NCI-H2227 (cell line): ENCODE measurements around the gene KISS1R.

Experiments used
- DNase-seq: peaks from one replicate; lab custom pipeline; 2025; ENCODE audit not compliant: unreplicated experiment; lab: John Stamatoyannopoulos, UW

Gene KISS1R

DNA sequence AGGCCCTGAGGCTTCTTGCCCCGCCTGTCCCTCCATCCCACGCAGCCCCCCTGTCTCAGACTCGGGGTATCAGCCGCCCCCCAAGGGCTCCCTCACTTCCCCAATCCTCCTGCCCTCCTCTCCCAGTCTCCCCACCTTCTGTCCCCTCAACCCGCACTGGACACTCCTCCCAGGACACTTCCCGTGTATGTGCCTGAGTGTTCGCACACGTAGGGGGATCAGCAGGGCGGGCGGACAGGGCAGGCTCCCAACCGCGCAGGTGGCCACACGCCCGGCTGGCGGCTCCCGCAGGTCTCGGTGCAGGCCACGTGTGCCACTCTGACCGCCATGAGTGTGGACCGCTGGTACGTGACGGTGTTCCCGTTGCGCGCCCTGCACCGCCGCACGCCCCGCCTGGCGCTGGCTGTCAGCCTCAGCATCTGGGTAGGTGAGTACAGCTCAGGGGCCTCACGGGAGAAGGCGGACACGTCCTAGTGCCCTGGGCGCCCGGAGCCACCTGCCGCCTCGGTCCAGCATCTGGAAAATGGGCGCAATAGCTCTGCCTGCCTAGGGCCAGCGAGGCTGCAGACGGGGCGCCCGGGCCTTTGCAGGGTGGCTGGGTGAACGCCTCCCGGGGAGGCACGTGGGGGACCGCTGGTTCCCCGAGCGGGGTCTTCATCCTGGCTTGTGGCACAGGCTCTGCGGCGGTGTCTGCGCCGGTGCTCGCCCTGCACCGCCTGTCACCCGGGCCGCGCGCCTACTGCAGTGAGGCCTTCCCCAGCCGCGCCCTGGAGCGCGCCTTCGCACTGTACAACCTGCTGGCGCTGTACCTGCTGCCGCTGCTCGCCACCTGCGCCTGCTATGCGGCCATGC lies 2.3 kb downstream of the KISS1R start:
- DNase-seq: no peak

DNA sequence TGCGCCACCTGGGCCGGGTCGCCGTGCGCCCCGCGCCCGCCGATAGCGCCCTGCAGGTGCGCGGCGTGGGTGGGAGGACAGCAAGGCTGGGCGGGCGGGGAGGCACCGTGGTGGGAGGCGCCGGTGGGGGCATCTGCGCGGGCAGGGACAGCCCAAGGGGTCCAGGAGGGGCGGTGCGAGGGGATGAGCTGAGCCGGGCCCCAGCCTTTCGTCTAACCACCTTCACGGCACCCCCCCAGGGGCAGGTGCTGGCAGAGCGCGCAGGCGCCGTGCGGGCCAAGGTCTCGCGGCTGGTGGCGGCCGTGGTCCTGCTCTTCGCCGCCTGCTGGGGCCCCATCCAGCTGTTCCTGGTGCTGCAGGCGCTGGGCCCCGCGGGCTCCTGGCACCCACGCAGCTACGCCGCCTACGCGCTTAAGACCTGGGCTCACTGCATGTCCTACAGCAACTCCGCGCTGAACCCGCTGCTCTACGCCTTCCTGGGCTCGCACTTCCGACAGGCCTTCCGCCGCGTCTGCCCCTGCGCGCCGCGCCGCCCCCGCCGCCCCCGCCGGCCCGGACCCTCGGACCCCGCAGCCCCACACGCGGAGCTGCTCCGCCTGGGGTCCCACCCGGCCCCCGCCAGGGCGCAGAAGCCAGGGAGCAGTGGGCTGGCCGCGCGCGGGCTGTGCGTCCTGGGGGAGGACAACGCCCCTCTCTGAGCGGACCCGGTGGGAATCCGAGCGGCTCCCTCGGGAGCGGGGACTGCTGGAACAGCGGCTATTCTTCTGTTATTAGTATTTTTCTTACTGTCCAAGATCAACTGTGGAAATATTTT lies 3.1 kb downstream of the KISS1R start:
- no peak for DNase-seq

DNA sequence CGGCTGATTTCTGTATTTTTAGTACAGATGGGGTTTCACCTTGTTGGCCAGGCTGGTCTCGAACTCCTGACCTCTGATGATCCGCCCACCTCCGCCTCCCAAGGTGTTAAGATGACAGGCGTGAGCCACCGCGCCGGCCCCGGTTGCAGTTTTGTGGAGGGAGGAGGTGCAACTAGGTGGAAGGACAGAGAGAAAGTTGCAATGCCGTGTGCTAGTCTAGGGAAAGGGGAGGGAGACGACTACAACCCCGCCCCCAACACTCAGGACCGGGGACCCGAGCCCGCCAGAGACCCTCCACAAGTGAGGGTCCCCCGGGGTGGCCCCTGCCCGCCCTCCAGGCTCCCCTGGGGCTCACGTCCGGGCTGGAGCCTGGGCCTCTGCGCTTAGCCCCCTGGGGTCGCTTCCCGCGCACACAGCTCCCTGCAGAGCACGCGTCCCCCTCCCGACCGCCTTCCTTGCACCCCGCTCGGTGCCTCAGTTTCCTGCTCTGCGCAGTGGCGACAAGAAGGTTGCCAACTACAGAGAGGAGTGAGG lies 7.5 kb downstream of the KISS1R start:
- no peak for DNase-seq

DNA sequence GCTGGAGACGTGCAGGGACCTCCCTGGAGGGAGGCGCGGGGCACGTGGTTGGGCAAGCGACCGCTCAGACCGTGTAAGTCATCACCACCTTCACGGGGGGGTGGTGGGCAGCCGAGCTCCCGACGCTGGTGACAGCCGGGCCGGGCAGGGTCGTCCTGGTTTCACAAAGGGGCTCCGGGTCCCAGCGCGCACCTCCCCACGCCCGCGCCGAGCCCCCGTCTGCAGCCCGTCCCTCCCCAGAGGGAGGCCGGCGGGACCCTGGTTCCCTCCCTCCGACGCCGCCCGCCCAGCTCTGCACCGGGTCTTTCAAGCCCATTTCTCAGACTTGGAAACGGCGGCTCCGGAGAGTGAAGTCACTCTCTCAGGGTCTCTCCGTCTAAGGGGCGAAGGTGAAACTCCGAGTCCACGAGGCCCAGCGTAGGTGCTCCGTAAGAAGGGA lies 8.0 kb downstream of the KISS1R start:
- no peak for DNase-seq

DNA sequence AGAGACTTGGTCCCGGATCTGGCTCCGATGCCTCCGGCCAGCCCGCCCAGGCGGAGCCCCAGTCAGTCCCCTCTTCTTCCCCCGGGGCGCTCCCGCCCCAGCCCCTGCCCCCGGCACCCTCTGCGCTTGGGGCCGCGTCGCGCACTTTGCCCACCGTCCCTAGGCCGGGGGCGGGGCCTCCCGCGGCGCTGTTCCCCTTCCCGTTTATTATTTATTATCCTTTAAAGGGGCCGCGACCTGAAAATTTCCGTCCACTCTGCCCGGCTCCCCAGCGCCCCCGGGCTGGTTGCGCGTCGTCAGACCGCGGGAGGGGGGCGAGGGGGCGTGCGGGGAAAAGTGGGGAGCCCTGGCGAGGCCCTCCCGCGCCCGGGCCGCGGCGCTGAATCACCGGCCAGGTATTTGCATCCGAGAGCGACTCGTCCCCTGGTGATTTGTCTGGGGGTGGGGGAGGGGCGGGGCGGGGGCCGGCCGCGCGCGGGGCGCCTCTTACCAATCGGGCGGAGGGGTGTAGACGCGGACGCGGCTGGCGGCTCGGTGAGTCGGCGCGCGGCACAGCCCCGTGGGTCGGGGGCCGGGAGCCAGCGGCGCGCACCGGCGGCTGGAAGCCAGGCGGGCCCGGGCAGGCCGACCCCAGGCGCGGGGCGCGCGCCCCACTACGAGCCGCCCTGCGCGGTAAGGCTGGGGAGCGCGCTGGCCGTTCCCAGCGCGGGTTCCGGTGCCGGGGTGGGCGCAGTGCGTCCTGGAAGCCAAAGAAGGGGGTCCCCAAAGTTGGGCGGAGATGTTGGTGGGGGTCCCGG lies 8.6 kb downstream of the KISS1R start, which contains the start of gene ARID3A:
Gene ARID3A, plus strand, starts transcription at position 510 of the 797 bp plus-strand sequence. CDS start 3,494 bp downstream, outside the sequence.
- peak; percentile 84 for DNase-seq

DNA sequence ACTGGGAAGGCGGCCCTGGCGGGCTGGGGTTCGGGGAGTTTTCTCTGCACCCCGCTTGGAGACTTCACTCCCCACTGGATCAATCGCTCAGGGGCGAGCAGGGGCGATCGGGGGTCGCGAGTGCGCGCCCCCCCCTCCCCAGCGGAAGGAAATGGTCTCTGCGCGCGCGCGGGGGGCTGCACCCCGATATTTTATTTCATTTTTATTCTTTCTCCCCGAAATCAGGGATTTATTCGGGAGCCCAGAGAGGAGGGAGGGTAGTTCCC lies 9.1 kb downstream of the KISS1R start:
- no peak for DNase-seq

DNA sequence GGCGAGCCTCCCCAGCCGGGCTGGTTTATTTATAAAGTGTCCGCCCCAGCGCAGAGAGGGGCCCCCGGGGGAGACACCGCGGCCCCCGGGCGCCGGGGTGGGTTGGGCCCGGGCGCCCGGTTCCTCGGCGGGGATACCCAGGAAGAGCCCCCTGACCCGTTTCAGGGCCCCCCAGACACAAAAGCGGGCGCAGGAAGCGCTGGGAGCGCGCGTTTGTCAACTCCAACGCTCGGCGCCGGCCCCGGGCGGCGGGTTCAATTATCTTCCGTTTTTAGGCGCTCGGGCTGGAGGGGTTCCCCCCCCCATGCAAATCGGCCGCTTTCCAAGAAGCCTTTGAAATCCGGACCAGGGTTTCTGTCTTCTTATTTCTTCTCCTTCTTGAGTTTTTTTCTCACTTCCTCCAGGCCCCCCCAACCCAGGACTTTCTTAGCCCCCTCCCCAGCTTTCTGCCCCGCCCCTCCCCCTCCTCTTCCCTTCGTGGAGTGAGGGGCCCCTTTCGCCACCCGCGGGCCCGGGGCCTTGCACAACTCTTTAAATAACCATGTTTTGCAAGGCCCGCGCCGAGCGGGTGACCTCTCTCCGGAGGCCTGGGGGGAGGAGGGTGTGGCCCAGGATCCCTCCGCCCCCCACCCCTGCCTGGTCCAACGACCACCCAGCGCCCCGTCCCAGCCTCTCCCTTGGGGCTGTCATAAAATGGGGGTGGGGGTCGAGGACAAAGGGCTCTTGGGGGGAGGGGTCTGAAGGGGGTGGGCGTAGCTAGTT lies 9.6 kb downstream of the KISS1R start:
- DNase-seq: peak; percentile 42

DNA sequence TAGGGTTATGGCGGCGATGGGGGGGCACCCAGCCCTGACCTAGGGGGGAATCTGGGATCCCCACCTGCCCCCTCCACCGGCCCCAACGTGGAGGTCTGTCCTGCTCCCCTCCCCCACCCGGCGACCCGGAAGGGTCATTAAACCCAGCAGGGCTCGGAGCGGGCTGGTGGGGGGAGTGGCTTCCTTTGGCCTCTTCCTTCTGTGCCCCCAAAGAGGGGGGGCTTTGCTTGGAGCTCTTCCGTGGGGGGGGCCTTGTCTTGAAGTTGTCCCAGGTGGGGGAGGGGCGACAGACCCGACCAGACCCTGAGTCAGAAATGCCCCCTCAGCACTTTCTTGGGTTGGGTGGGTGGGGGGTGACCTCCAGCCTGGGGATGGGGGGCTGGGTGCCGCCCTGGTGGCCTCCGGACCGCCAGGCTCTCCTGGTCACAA lies 10.2 kb downstream of the KISS1R start:
- no peak for DNase-seq

DNA sequence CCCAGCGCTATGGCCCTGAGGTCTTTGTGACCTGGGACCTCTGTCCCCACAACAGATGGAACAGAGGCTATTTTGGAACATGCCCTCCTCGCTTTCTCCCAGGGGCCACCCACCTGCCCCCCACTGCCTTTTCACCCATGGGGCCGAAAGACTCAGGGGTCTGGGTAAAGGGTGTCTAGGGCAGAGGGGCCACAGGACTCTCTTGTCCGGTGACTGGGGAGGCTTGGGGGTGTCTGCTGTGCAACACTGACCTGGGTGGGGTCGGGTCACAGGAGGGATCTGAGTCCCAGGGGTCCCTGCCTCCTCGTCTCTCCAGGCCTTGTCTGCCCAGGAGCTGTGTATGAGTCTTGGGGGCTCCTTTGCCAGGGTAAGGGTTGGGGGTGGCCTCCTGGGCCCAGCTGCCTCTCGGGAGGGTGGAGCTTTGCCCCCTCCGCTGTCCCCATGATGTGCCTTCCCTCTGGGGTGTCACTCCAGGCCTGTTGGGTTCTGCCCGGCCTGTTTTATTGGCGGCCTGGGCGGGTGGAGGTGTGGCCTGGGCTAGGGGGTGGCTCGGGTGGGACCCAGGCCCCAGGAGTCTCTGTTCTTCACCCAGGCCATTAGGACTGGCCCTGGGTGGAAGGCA lies 10.8 kb downstream of the KISS1R start:
- DNase-seq: no peak

DNA sequence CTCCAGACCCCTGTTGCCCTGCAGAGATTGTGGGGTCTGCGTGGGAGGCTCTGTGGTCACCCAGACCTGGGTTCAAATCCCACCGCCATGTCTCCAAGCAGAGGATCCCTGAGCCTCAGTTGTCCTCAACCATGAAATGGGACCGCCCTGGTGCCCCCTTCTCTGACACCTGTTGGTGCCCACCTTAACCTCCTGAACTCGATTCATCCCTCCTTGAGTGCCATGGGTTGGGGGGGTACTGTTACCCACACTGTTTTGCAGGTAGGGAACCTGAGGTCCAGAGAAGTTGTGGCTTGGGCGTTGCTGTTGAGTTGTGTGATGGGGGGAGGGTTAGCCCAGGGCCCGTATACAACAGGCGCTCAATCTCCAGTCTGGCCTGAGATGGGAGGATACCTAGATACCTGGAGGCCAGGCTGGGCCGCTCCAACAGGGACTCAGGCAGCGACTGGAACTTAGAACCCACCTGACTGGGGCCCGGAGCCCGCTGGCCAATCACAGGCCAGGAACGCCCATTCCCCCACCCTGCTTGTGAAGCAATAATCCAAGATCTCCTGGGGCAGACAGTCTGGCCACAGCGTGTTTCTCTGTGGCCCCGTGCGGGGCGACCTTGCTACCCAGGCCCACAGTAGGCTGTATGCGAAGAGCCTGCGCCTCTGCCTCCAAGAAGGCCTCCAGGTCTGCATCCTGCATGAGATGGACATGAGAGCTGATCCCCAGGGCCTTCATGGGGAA lies 11.5 kb downstream of the KISS1R start:
- no peak for DNase-seq

DNA sequence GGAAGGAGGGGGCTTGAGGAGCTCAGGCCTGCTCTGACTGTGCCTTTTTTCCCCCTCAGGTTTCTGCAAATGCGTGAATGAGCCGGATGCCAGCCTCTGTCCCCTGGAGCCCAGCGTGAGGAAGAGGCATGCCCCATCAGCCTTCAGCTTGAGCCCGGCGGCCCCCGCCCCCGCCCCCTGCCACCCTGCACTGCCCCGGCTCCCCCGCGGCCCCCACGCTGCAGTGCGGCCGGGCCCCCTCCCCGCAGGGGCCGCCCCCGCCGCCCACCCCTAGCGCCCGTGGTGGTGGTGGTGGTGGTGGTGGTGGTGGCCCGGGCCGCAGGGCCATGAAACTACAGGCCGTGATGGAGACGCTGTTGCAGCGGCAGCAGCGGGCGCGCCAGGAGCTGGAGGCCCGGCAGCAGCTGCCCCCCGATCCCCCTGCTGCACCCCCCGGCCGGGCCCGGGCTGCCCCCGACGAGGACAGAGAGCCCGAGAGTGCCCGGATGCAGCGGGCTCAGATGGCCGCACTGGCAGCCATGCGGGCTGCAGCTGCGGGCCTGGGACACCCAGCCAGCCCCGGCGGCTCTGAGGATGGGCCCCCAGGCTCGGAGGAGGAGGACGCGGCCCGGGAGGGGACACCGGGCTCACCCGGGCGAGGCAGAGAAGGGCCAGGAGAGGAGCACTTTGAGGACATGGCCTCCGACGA lies 12.2 kb downstream of the KISS1R start:
- DNase-seq: no peak

DNA sequence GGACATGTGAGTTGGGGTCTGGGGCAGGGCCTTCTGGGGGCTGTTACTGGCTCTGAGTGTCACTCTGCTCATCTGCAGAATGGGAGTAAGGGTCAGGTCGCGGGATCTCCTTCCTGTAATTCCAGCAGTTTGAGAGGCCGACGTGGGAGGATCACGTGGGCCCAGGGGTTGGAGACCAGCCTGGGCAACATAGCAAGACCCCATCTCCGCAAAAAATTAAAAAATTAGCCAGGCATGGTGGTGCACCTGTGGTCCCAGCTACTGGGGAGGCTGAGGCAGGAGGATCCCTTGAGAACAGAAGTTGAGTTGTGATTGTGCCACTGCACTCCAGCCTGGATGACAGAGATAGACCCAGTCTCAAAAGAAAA lies 12.7 kb downstream of the KISS1R start:
- no peak for DNase-seq

DNA sequence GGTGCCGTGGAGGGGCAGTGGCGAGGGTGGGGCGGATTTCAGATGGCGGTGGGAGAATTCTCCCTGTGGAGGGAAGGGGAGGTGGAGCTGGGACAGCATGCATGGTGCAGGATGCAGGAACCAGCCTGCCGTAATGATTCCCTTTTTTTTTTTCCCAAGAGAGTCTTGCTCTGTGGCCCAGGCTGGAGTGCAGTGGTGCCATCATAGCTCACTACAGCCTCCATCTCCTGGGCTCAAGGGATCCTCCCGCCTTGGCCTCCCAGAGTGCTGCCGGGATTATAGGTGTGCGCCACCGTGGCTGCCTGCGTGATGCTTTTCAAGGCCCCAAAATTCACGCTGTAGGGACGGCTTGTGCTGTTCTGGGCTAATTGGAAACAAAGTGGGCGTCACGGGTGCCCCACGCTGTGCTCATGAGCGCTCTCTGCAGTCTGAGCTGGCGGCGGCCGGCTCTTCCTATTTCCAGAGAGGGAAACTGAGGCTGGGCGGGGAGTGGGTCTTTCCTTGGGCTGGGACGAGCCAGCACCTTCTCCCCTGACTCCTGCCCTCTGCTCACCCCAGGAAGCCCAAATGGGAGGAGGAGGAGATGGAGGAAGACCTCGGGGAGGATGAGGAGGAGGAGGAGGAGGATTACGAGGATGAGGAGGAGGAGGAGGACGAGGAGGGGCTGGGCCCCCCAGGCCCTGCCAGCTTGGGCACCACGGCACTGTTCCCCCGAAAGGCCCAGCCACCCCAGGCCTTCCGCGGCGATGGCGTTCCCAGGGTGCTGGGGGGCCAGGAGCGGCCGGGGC lies 14.9 kb downstream of the KISS1R start:
- no peak for DNase-seq

DNA sequence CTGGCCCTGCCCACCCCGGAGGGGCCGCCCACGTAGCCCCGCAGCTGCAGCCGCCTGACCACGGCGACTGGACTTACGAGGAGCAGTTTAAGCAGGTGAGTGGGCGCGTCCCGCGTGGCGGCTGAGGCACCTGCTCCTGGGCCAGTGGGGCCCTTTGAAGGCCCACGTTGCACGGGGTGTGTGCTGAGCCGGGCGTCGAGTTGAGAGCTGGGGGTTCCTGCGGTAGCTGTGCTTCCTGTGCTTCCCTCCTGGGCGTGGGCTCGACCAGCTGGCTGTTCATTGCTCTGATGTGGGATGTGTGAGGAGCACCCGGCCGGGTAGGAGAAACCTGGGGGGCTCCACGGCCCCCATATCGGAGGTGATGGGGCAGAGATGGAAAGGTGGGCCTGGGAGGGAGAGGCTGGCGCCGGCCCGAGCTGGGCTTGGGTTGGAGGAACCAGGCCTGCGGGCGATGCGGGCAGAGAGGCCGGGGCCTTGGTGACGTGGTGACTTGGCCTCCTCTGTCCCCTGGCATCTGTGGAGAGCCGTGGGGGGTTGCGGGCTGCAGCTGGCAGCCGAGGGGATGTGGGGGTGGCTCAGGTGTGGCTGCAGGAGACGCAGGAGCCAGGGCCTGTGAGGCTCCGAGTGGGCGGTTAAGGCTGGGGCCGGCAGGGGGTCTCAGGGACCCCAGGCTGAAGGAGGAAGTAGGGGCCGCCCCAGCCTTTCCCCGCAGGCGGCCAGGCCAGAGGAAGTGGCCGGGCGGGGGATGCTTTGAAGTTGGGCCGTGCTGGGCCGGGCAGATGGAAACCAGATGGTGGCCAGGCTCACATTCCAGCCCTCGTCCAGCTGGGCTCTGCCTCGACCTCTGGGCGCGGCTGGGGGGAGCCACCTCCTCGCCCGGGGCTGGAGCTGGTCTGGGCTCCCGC lies 15.8 kb downstream of the KISS1R start:
- no peak for DNase-seq

DNA sequence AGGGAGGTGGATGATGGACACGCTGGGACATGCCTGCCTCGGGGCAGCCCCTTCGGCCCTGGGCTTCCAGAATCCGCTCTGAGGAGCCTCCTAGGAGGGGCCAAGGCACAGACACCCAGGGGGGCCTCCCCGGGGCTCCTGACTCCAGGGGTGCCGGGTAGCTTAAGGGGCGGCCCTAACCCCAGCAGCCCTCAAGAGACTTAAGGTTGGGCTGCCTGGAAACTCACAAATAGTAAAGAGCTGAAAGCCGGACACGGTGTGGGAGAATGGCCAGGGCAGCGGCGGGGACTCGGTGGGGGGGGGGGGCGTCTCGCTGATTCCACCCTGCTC lies 16.4 kb downstream of the KISS1R start:
- no peak for DNase-seq

DNA sequence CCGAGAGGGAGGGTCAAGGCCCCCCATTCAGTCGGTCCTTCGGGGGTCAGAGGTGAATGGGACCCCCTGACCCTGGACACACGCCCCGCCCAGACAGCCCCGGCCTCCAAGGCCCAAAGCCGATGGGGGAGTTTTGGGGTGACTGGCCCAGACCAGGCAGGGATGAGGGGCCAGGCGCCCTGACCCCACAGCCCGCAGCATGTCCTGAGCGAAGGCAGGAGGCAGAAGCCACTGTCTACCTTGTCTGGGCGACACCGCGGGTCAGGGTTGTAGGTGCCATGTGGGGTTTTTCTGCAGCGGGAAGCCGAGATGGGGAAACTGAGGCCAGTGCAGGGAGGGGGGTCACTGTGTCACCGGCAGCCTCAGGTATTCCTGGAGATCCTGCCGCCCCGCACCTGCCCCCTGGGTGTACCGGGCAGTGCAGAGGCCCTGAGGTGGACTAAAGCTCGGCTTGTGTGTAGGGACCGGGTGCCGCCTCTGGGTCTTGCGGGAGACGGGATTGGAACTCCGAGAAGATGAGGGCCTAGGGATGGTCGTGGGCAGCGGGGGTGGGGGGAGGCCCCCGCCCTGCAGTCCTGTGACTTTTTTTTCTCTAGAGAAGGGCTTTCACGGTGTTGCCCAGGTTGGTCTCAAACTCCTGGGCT lies 17.2 kb downstream of the KISS1R start:
- DNase-seq: no peak
